Nephron (organoid): Measurements from ENCODE around the gene CSNK2A1.

Experiments used
- H3K27ac Mint-ChIP-seq, 3 experiments: 2 replicates each; pipeline ENCODE4 v1.8.0; 2020; ENCODE audit warnings: mixed read lengths in 3 of 3, mild to moderate bottlenecking in 2 of 3, moderate library complexity in 1 of 3
- H3K27me3 Mint-ChIP-seq: 2 replicates; pipeline ENCODE4 v1.8.0; 2021; ENCODE audit warnings: low read depth, mild to moderate bottlenecking, moderate library complexity, mixed read lengths
- H3K36me3 Mint-ChIP-seq: 2 replicates; pipeline ENCODE4 v1.8.0; 2020; ENCODE audit warnings: low read depth, mixed read lengths
- H3K4me1 Mint-ChIP-seq: 2 replicates; pipeline ENCODE4 v1.8.0; 2020; ENCODE audit warnings: mixed read lengths
- H3K4me3 Mint-ChIP-seq, 3 experiments: 2 replicates each; pipeline ENCODE4 v1.8.0; 2020; ENCODE audit warnings: mild to moderate bottlenecking in 3 of 3, mixed read lengths in 3 of 3, moderate library complexity in 2 of 3
- H3K9me3 Mint-ChIP-seq: 2 replicates; pipeline ENCODE4 v1.8.0; 2020; ENCODE audit warnings: mixed read lengths
- TF ChIP-seq, protein P1 (sequence below), 3 experiments: fragments of 200-600 bp; sonication (generic); IDR thresholded peaks; one replicate each; pipeline ENCODE4 v1.5.0; 2021; ENCODE audit warnings: antibody characterized with exemption in 3 of 3; ENCODE audit not compliant: unreplicated experiment in 3 of 3

The CSNK2A1 gene

DNA sequence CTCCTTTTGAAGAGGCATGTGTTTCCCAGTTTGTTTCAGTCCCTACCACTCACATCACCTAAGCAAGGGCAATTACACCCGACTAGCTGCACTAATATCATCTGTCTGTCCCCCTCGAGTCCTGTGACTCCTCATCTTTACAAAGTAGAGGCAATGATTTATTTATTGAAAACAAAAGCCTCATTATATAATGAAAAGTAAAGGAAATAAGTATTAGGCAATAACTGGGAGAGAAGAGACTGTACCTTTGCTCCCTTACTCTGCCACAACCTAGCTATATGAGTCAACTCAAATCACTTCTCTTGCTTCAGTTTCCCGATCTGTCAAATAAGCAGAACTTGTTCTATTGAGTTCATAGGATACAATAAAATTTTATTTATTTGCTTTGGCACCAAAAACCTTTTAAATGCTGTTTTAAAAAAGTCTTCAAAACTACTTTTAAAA is 38.9 kb downstream of the CSNK2A1 start:
- peaks cover 25% of the 10 kb centered on the region for H3K4me1 Mint-ChIP-seq
- TF ChIP-seq, protein P1, sequence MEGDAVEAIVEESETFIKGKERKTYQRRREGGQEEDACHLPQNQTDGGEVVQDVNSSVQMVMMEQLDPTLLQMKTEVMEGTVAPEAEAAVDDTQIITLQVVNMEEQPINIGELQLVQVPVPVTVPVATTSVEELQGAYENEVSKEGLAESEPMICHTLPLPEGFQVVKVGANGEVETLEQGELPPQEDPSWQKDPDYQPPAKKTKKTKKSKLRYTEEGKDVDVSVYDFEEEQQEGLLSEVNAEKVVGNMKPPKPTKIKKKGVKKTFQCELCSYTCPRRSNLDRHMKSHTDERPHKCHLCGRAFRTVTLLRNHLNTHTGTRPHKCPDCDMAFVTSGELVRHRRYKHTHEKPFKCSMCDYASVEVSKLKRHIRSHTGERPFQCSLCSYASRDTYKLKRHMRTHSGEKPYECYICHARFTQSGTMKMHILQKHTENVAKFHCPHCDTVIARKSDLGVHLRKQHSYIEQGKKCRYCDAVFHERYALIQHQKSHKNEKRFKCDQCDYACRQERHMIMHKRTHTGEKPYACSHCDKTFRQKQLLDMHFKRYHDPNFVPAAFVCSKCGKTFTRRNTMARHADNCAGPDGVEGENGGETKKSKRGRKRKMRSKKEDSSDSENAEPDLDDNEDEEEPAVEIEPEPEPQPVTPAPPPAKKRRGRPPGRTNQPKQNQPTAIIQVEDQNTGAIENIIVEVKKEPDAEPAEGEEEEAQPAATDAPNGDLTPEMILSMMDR (IDR thresholded peaks at IDR 0.05; ENCODE audit: unreplicated experiment in 3 of 3): no peak
- no peak overlapping the region for H3K27ac Mint-ChIP-seq
- H3K27me3 Mint-ChIP-seq: no peaks in the 10 kb centered on the region
- no peaks in the 10 kb centered on the region for H3K9me3 Mint-ChIP-seq
- peaks cover 73% of the 10 kb centered on the region for H3K36me3 Mint-ChIP-seq
- H3K4me3 Mint-ChIP-seq: no peak overlapping the region

DNA sequence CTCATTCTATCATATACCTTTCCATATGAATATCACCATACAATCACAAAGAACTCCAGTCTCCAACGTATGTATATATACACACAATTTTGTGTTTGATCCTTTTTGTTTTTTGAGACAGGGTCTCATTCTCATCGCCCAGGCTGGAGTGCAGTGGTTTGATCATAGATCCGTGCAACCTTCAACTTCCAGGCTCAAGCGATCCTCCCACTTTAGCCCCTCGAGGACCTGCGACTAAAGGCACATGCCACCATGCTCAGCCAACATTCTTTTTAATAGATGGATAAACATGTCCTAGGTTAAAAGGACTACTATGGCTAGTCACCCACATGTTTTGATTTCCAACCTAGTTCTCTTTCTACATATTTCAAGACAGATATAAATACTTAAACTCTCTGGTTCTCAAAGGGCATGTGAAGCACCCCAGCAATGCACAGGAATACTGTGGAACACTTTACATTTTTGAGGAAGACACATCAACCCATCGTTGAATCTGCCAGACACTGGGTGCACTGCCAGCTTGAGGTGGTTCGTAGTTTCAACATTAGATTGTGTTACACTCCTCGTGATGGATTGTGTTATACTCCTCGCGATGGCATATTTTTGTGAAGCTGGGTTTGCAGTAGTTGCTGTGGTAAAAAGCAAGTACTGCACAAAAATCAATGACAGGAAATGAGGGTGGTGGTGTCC is 40.4 kb downstream of the CSNK2A1 start:
- peaks cover 13% of the 10 kb centered on the region for H3K4me1 Mint-ChIP-seq
- H3K4me3 Mint-ChIP-seq: no peak overlapping the region
- no peaks in the 10 kb centered on the region for H3K9me3 Mint-ChIP-seq
- TF ChIP-seq, protein P1 (IDR thresholded peaks at IDR 0.05; ENCODE audit: unreplicated experiment in 3 of 3): no peak
- no peaks in the 10 kb centered on the region for H3K27me3 Mint-ChIP-seq
- H3K27ac Mint-ChIP-seq: no peak overlapping the region
- H3K36me3 Mint-ChIP-seq: peaks cover 76% of the 10 kb centered on the region

DNA sequence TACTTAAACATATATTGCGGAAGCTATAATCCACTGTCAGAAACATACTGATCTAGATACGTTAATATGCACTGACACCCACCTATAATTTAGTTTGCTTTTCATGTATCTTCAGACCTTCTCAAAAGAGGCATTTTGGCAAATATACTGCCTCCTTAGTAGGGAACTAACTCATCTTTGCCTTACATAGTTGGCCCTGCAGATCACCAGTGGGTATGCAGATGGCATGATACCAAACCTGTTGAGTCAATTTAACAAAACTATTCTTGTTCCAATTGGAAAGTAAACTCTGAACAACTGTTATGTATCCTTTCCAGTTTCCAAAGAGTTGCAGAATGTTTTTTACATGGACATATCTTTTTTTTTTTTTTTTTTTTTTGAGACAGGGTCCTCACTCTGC is 45.6 kb downstream of the CSNK2A1 start:
- no peaks in the 10 kb centered on the region for H3K4me1 Mint-ChIP-seq
- no peaks in the 10 kb centered on the region for H3K9me3 Mint-ChIP-seq
- H3K4me3 Mint-ChIP-seq: no peak overlapping the region
- H3K27ac Mint-ChIP-seq: no peak overlapping the region
- peaks cover 82% of the 10 kb centered on the region for H3K36me3 Mint-ChIP-seq
- H3K27me3 Mint-ChIP-seq: no peaks in the 10 kb centered on the region
- TF ChIP-seq, protein P1 (IDR thresholded peaks at IDR 0.05; ENCODE audit: unreplicated experiment in 3 of 3): no peak

DNA sequence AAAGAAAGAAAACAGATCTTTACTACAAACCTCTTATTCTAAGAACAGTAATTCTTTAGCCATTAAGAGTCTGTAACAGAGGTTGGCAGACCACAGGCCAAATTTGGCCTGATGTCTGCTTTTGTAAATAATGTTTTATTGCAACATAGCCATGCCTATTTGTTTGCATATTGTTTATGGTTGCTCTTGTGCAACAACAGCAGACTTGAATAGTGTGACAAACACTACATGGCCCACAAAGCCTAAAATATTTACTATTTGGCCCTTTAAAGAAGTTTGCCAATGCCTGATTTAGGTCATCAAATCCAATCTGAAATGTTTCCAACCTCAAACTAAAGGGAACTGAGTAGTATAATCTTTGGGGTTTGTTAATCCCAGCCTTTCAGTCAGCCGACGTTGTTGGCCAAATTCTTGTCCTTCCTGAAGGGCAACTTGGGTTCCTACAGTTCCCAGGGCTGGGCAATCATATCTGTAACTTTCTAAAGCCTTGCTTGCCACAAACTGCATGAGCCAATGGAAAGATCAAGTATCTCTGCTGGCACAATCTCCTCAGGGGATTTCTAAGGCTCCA is 47.4 kb downstream of the CSNK2A1 start:
- no peak overlapping the region for H3K4me3 Mint-ChIP-seq
- no peaks in the 10 kb centered on the region for H3K4me1 Mint-ChIP-seq
- no peaks in the 10 kb centered on the region for H3K27me3 Mint-ChIP-seq
- H3K27ac Mint-ChIP-seq: no peak overlapping the region
- H3K36me3 Mint-ChIP-seq: peaks cover 83% of the 10 kb centered on the region
- H3K9me3 Mint-ChIP-seq: no peaks in the 10 kb centered on the region
- TF ChIP-seq, protein P1 (IDR thresholded peaks at IDR 0.05; ENCODE audit: unreplicated experiment in 3 of 3): no peak

DNA sequence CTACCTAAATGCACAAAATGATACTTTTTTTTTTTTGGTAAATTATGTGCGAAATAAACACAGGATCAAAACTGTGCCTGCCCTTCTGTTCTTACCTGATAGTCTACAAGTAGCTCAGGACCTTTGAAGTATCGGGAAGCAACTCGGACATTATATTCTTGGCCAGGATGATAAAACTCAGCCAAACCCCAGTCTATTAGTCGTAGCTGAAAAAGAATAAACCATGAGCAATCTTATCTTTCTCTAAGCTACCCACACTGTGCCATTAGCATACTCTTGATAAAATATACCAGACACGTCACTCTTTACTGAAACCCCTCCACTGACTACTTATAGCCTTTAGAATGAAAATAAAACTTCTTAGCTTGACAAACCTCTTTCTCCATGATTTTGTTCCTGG is 51.4 kb downstream of the CSNK2A1 start:
- no peak overlapping the region for H3K27ac Mint-ChIP-seq
- H3K9me3 Mint-ChIP-seq: no peaks in the 10 kb centered on the region
- no peaks in the 10 kb centered on the region for H3K4me1 Mint-ChIP-seq
- peaks cover 76% of the 10 kb centered on the region for H3K36me3 Mint-ChIP-seq
- no peaks in the 10 kb centered on the region for H3K27me3 Mint-ChIP-seq
- H3K4me3 Mint-ChIP-seq: no peak overlapping the region
- TF ChIP-seq, protein P1 (IDR thresholded peaks at IDR 0.05; ENCODE audit: unreplicated experiment in 3 of 3): no peak

DNA sequence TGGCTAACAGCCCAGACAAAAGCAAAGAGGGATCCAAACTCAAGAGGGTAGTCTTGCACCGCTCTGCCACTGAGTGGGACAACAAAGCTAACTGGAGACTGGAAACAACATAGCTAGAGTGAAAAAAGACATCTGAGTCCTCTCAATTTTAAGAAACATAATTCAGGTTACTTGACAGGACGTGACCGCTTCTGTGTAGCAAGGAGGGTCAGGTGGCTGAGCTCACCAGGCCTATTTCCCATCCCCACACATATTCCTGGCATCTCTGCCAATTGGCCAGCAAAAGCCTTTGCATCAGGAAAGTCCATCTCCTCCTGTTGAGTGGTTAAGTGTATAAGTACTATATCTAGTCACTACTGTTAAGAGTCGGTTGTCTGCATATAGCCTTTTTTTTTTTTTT is 55.9 kb downstream of the CSNK2A1 start:
- Mint-ChIP-seq H3K9me3 (no peaks in the 10 kb centered on the region), H3K4me3 (no peak overlapping the region), H3K27ac (no peak overlapping the region), H3K4me1 (no peaks in the 10 kb centered on the region), H3K27me3 (no peaks in the 10 kb centered on the region), H3K36me3 (peaks cover 83% of the 10 kb centered on the region)
- TF ChIP-seq, protein P1 (IDR thresholded peaks at IDR 0.05; ENCODE audit: unreplicated experiment in 3 of 3): no peak
